Parathyroid adenoma (tissue), 2 donors: ENCODE data around the gene PLAGL1.
A peak's percentile ranks its signal among the peaks of the same experiment; 100 is the strongest.
"Not testable (repeated sequence)": the region's sequence is repeated elsewhere in the genome, so short reads cannot be mapped to it uniquely, and the experiment has no call there.

ENCODE experiments used
- H2AFZ ChIP-seq: fragments of 300-600 bp; sonication (generic); one replicate; pipeline ENCODE4 v1.7.0; 2017; ENCODE audit warnings: antibody characterized with exemption, mild to moderate bottlenecking
- H3K27ac ChIP-seq: fragments of 300-600 bp; sonication (generic); one replicate; pipeline ENCODE4 v1.7.0; 2017
- H3K27me3 ChIP-seq: fragments of 300-600 bp; sonication (generic); one replicate; pipeline ENCODE4 v1.7.0; 2017; ENCODE audit warnings: low read length; ENCODE audit not compliant: control insufficient read depth, insufficient read depth
- H3K36me3 ChIP-seq: fragments of 300-600 bp; sonication (generic); one replicate; pipeline ENCODE4 v1.7.0; 2017; ENCODE audit warnings: low read length; ENCODE audit not compliant: control insufficient read depth, insufficient read depth
- H3K4me1 ChIP-seq: fragments of 300-600 bp; sonication (generic); one replicate; pipeline ENCODE4 v1.7.0; 2017; ENCODE audit warnings: control low read depth
- H3K4me2 ChIP-seq: fragments of 300-600 bp; sonication (generic); one replicate; pipeline ENCODE4 v1.7.0; 2017; ENCODE audit warnings: low read length
- H3K4me3 ChIP-seq: fragments of 300-600 bp; sonication (generic); one replicate; pipeline ENCODE4 v1.7.0; 2017; ENCODE audit warnings: low read depth, low read length
- H3K79me2 ChIP-seq: fragments of 300-600 bp; sonication (generic); one replicate; pipeline ENCODE4 v1.7.0; 2017; ENCODE audit warnings: control low read depth
- H3K9ac ChIP-seq: fragments of 300-600 bp; sonication (generic); one replicate; pipeline ENCODE4 v1.7.0; 2017; ENCODE audit warnings: mild to moderate bottlenecking
- H3K9me3 ChIP-seq: fragments of 300-600 bp; sonication (generic); one replicate; pipeline ENCODE4 v1.7.0; 2017; ENCODE audit warnings: low read length; ENCODE audit not compliant: control insufficient read depth
- TF ChIP-seq, protein P1 (sequence below): fragments of 300-600 bp; sonication (generic); IDR thresholded peaks from one replicate; pipeline ENCODE4 v1.7.0; 2017; ENCODE audit warnings: antibody characterized with exemption, mild to moderate bottlenecking
- donor health status: primary hyperparathyroidism.

The PLAGL1 gene

DNA sequence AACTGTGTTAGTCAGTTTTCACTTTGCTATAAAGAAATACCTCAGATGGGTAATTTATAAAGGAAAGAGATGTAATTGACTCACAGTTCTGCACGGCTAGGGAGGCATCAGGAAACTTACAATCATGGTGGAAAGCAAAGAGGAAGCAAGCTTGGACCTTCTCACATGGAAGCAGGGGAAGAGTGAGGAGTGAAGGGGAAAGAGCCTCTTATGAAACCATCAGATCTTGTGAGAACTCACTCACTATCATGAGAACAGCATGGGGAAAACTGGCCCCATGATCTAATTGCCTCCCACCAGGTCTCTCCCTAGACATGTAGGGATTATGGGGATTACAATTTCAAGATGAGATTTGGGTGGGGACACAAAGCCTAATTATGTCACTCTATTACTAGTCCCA, 41.3 kb upstream of the PLAGL1 start:
- TF ChIP-seq, protein P1, sequence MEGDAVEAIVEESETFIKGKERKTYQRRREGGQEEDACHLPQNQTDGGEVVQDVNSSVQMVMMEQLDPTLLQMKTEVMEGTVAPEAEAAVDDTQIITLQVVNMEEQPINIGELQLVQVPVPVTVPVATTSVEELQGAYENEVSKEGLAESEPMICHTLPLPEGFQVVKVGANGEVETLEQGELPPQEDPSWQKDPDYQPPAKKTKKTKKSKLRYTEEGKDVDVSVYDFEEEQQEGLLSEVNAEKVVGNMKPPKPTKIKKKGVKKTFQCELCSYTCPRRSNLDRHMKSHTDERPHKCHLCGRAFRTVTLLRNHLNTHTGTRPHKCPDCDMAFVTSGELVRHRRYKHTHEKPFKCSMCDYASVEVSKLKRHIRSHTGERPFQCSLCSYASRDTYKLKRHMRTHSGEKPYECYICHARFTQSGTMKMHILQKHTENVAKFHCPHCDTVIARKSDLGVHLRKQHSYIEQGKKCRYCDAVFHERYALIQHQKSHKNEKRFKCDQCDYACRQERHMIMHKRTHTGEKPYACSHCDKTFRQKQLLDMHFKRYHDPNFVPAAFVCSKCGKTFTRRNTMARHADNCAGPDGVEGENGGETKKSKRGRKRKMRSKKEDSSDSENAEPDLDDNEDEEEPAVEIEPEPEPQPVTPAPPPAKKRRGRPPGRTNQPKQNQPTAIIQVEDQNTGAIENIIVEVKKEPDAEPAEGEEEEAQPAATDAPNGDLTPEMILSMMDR: no peak
- Histone ChIP-seq H3K9ac (no peak overlapping the region), H2AFZ (no peak overlapping the region), H3K27me3 (no peaks in the 10 kb centered on the region), H3K4me1 (no peaks in the 10 kb centered on the region), H3K4me3 (no peak overlapping the region), H3K79me2 (no peaks in the 10 kb centered on the region), H3K4me2 (no peak overlapping the region), H3K9me3 (no peaks in the 10 kb centered on the region), H3K27ac (no peak overlapping the region), H3K36me3 (no peaks in the 10 kb centered on the region)

DNA sequence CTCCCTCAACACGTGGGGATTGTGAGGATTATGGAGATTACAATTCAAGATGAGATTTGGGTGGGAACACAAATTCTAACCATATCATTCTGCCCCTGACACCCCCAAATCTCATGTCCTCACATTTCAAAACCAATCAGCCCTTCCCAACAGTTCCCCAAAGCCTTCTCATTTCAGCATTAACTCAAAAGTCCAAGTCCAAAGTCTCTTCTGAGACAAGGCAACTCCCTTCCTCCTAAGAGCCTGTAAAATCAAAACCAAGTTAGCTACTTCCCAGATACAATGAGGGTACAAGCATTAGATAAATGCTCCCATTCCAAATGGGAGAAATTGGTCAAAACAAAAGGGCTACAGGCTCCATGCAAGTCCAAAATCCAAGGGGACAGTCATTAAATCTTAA, 39.6 kb upstream of the PLAGL1 start:
- H3K27ac ChIP-seq: no peak overlapping the region
- no peak overlapping the region for H3K9ac ChIP-seq
- H3K36me3 ChIP-seq: no peaks in the 10 kb centered on the region
- H3K79me2 ChIP-seq: no peaks in the 10 kb centered on the region
- H3K4me2 ChIP-seq: no peak overlapping the region
- TF ChIP-seq, protein P1: no peak
- H3K4me3 ChIP-seq: no peak overlapping the region
- H2AFZ ChIP-seq: no peak overlapping the region
- no peaks in the 10 kb centered on the region for H3K27me3 ChIP-seq
- H3K4me1 ChIP-seq: no peaks in the 10 kb centered on the region
- H3K9me3 ChIP-seq: no peaks in the 10 kb centered on the region

DNA sequence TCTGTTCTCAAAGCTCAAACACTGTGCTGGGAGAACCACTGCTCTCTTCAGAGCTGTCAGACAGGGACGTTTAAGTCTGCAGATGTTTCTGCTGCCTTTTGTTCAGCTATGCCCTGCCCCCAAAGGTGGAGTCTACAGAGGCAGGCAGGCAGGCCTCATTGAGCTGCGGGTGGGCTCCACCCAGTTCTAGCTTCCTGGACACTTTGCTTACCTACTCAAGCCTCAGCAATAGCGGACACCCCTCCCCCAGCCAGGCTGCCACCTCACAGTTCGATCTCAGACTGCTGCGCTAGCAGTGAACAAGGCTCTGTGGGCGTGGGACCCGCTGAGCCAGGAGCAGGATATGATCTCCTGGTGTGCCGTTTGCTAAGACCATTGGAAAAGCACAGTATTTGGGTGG, 38.6 kb upstream of the PLAGL1 start:
- not testable (repeated sequence) for H3K27ac ChIP-seq, H3K9ac ChIP-seq, H2AFZ ChIP-seq, H3K9me3 ChIP-seq, H3K36me3 ChIP-seq, H3K27me3 ChIP-seq, H3K4me2 ChIP-seq, H3K4me1 ChIP-seq, H3K79me2 ChIP-seq, H3K4me3 ChIP-seq

DNA sequence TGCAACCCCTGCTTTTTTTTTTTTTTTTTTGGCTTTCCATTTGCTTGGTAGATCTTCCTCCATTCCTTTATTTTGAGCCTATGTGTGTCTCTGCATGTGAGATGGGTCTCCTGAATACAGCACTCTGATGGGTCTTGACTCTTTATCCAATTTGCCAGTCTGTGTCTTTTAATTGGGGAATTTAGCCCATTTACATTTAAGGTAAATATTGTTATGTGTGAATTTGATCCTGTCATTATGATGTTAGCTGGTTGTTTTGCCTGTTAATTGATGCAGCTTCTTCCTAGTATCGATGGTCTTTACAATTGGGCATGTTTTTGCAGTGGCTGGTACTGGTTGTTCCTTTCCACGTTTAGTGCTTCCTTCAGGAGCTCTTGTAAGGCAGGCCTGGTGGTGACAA, 36.9 kb upstream of the PLAGL1 start:
- not testable (repeated sequence) for H3K4me1 ChIP-seq, H3K4me2 ChIP-seq, H3K27me3 ChIP-seq, H3K4me3 ChIP-seq, H3K9ac ChIP-seq, H2AFZ ChIP-seq, H3K36me3 ChIP-seq, H3K79me2 ChIP-seq, H3K9me3 ChIP-seq, H3K27ac ChIP-seq

DNA sequence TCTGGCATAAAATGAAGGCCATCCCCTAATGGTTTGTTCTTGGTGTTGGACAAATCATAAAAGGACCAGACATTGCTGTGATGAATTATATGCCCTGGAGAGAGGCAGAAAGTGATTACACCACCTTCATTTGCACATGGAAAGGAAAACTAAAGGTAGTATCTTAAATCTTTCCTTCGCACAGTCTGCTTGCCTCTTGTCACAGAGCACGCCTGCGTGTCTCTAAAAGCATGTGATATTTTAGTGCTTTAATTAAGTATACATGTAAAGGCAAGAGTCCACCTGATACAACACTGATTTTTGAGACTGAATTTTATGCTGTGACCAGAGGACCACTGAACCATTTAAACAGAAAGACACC, 28.8 kb upstream of the PLAGL1 start:
- Histone ChIP-seq H3K9ac (no peak overlapping the region), H3K4me1 (no peaks in the 10 kb centered on the region), H3K27ac (no peak overlapping the region), H3K79me2 (no peaks in the 10 kb centered on the region), H3K9me3 (no peaks in the 10 kb centered on the region), H3K4me3 (no peak overlapping the region), H2AFZ (no peak overlapping the region), H3K4me2 (no peak overlapping the region), H3K27me3 (no peaks in the 10 kb centered on the region), H3K36me3 (no peaks in the 10 kb centered on the region)
- TF ChIP-seq, protein P1: no peak

DNA sequence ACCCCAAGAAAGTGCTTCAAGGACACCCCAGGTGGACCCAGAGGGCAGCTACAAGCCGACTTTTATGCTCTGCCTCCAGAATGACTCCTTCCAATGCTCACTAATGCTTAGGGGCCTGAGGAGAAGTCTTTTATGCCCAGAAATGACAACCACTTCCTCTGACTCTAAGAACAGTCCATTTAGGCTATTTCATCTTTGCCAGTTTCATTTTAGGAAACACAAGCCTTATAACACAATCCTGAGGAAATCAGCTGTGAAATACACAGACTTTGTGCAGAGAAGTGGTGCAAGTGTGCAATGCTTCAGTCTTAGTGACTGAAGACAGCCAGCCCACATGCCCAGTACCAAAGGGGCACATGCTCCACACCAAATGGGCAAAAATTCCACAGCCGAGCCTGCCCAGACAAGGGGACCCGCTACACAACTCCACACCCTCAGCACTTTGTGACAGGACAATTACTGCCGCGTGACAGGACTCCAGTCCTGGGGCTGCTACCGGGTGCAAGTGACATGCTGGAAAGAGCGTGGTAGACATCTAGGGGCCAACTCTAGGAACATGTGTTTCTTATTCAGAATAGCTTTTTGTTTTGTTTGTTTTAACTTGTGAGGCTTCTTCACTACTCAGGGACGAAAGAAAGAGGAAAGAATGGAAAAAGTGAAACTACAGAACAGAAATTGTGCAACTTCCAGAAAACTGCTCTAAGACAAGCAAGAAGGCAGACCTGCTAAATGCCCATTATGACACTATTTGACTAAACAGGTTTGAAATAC, 28.2 kb upstream of the PLAGL1 start:
- H3K36me3 ChIP-seq: no peaks in the 10 kb centered on the region
- no peaks in the 10 kb centered on the region for H3K27me3 ChIP-seq
- H3K4me1 ChIP-seq: no peaks in the 10 kb centered on the region
- H3K9ac ChIP-seq: no peak overlapping the region
- H3K4me2 ChIP-seq: no peak overlapping the region
- H3K79me2 ChIP-seq: no peaks in the 10 kb centered on the region
- TF ChIP-seq, protein P1: no peak
- H3K9me3 ChIP-seq: no peaks in the 10 kb centered on the region
- H3K27ac ChIP-seq: no peak overlapping the region
- peak overlapping the region; percentile 10 for H2AFZ ChIP-seq
- no peak overlapping the region for H3K4me3 ChIP-seq
